ENCODE results near the gene PLCL2.

DNA sequence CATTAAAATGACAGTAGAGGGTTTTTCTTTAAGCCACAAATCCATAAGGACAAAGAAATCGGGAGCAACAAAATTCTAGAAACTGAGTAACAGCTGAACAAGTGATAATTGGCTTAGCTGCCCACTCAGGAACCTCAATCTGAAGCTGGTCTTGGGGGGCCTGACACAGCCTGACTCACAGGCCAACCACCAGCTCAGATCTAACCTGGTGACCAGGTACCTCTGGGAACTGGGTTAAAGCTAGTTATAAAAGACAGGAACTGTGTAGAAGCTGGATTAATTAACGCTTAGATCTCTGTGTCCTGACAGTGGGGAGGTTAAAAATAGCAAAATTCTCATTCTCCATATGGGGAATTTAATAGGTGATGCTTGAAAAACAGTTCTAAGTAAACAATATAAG is 161.9 kb downstream of the PLCL2 start:
- TF ChIP-seq, protein P1, sequence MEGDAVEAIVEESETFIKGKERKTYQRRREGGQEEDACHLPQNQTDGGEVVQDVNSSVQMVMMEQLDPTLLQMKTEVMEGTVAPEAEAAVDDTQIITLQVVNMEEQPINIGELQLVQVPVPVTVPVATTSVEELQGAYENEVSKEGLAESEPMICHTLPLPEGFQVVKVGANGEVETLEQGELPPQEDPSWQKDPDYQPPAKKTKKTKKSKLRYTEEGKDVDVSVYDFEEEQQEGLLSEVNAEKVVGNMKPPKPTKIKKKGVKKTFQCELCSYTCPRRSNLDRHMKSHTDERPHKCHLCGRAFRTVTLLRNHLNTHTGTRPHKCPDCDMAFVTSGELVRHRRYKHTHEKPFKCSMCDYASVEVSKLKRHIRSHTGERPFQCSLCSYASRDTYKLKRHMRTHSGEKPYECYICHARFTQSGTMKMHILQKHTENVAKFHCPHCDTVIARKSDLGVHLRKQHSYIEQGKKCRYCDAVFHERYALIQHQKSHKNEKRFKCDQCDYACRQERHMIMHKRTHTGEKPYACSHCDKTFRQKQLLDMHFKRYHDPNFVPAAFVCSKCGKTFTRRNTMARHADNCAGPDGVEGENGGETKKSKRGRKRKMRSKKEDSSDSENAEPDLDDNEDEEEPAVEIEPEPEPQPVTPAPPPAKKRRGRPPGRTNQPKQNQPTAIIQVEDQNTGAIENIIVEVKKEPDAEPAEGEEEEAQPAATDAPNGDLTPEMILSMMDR (IDR thresholded peaks at IDR 0.05; ENCODE audit: low read depth, low read length), result no peak
- no peak for TF ChIP-seq EZH2phosphoT487 (IDR thresholded peaks at IDR 0.05; ENCODE audit: low read depth)
